ENCODE data around the gene TBCA. TPM values are rescaled to one million over a fixed set of nuclear protein-coding genes. Genes with fewer than 3 reads are reported as not detected.

The TBCA gene
- total RNA-seq, 1 donor from 2014 or later: 264 TPM

GRCh38 chr5:77697692-77698091 lies 78.4 kb downstream of the TBCA start:
- peaks cover 2% of the 10 kb centered on the region for H3K4me1 Mint-ChIP-seq (ENCODE audit: low read depth)
- peaks cover 22% of the 10 kb centered on the region for H3K36me3 Mint-ChIP-seq (ENCODE audit: insufficient read depth)
- TF ChIP-seq CTCF (IDR thresholded peaks at IDR 0.05; ENCODE audit: unreplicated experiment): no peak
- no peaks in the 10 kb centered on the region for H3K9me3 Mint-ChIP-seq (ENCODE audit: low read depth)
- no peak overlapping the region for H3K4me3 Mint-ChIP-seq (ENCODE audit: low read depth)
- no peak overlapping the region for H3K27ac Mint-ChIP-seq
- H3K27me3 Mint-ChIP-seq: no peaks in the 10 kb centered on the region
- no peak for DNase-seq (ENCODE audit: low spot score, unreplicated experiment)

GRCh38 chr5:77696120-77696519 lies 80.0 kb downstream of the TBCA start:
- Mint-ChIP-seq H3K27ac (no peak overlapping the region), H3K4me1 (ENCODE audit: low read depth) (peaks cover 2% of the 10 kb centered on the region), H3K36me3 (ENCODE audit: insufficient read depth) (peaks cover 17% of the 10 kb centered on the region), H3K4me3 (ENCODE audit: low read depth) (no peak overlapping the region), H3K27me3 (no peaks in the 10 kb centered on the region), H3K9me3 (ENCODE audit: low read depth) (no peaks in the 10 kb centered on the region)
- TF ChIP-seq CTCF (IDR thresholded peaks at IDR 0.05; ENCODE audit: unreplicated experiment): no peak
- no peak for DNase-seq (ENCODE audit: low spot score, unreplicated experiment)

- H3K4me3 Mint-ChIP-seq (ENCODE audit: low read depth): no peak overlapping the region
- H3K9me3 Mint-ChIP-seq (ENCODE audit: low read depth): no peaks in the 10 kb centered on the region
- no peak for TF ChIP-seq CTCF (IDR thresholded peaks at IDR 0.05; ENCODE audit: unreplicated experiment)
- H3K36me3 Mint-ChIP-seq (ENCODE audit: insufficient read depth): peaks cover 19% of the 10 kb centered on the region
- DNase-seq (ENCODE audit: low spot score, unreplicated experiment): no peak
- peaks cover 2% of the 10 kb centered on the region for H3K4me1 Mint-ChIP-seq (ENCODE audit: low read depth)
- no peak overlapping the region for H3K27ac Mint-ChIP-seq
- H3K27me3 Mint-ChIP-seq: no peaks in the 10 kb centered on the region
Measured at GRCh38 chr5:77693913-77694312, 82.2 kb downstream of the TBCA start.

GRCh38 chr5:77683171-77683732 lies 92.9 kb downstream of the TBCA start:
- Mint-ChIP-seq H3K27me3 (no peaks in the 10 kb centered on the region), H3K9me3 (ENCODE audit: low read depth) (peaks cover 4% of the 10 kb centered on the region), H3K4me3 (ENCODE audit: low read depth) (no peak overlapping the region), H3K4me1 (ENCODE audit: low read depth) (no peaks in the 10 kb centered on the region), H3K36me3 (ENCODE audit: insufficient read depth) (no peaks in the 10 kb centered on the region), H3K27ac (no peak overlapping the region)
- no peak for DNase-seq (ENCODE audit: low spot score, unreplicated experiment)
- no peak for TF ChIP-seq CTCF (IDR thresholded peaks at IDR 0.05; ENCODE audit: unreplicated experiment)

- no peak for DNase-seq (ENCODE audit: low spot score, unreplicated experiment)
- Mint-ChIP-seq H3K27ac (no peak overlapping the region), H3K9me3 (ENCODE audit: low read depth) (peaks cover 9% of the 10 kb centered on the region), H3K4me1 (ENCODE audit: low read depth) (no peaks in the 10 kb centered on the region), H3K27me3 (peaks cover 23% of the 10 kb centered on the region), H3K36me3 (ENCODE audit: insufficient read depth) (no peaks in the 10 kb centered on the region), H3K4me3 (ENCODE audit: low read depth) (no peak overlapping the region)
- TF ChIP-seq CTCF (IDR thresholded peaks at IDR 0.05; ENCODE audit: unreplicated experiment): no peak
Measured at GRCh38 chr5:77670526-77670925, 105.6 kb downstream of the TBCA start.
